Posterior cingulate gyrus (tissue), 11 donors: ENCODE measurements around the gene KCNJ12.

Source experiments
- DNase-seq, 10 donors: peaks; one replicate each; pipeline versions ENCODE4 v3.0.0 to v3.0.0-alpha.2; 2020 to 2021; ENCODE audit warnings: mixed read lengths in 3 of 10
- intact Hi-C: fragments of 100-400 bp; cut with DNase I; formaldehyde crosslinking; loops from one replicate; pipeline ENCODE4 v1.15.1; 2023

The KCNJ12 gene

DNA sequence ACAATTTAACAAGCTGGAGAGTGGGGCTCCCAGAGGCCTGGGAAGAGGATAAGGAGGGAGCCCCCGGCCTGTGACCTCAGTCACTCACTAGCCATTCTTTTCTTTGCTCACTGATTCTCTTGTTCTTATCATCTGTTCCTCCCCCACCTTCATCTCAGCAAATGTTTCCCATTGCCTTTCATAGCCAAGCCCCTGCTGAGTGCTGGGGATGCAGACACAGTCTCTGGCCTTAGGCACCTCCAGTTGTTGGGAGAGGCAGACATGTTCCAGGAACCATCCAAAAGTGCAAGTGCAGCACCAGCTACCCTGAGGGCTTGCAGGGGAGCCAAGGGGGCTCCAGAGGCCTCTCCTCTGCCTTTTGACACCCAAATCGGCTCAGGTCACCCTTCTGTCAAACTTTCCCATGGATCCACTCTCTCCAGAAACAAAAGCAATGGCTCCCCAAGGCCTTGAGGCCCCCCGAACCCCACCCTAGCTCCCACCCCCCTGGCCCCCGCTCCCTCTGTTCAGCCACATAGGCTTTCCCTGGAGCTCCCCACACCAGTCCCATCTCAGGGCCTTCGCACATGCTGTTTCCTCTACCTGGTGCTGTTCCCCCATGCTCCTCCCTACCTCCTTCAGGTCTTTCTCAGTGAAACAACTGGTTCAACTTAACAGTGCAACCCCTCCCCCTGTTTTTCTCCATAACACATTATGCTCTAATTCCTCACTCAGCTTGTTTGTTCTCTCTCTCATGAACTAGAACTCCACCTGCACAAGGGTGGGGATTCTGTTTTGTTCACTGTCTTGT lies 14.9 kb upstream of the KCNJ12 start:
- intact Hi-C loops, result loop anchor here (10.0 kb wide), 1 partner anchor 46 kb away; no protein-coding TSS in a partner anchor
- no peak for DNase-seq

DNA sequence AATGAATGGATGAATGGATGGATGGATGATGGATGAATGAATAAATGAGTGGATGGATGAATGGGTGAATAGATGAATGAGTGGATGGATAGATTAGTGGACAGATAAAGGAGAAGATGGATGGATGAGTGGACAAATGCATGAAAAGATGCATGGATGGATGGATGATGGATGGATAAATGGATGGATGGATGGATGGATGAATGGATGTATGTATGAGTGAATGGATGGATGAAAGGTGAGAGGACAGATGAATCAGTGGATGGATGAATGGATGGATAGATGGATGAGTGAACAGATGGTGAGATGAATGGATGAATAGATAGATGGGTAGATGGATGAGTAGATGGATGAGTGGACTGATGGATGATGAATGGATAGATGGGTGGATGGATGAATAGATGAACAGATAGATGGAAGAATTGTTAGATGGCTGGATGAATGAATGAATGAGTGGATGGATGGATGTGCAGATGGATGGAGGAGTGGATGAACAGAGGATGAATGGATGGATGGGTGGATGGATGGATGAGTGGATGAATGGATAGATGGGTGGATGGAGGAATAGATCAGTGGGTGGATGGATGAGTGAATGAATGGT lies 13.7 kb upstream of the KCNJ12 start:
- intact Hi-C loops, result loop anchor here (10.0 kb wide), 1 partner anchor 48 kb away; no protein-coding TSS in a partner anchor
- DNase-seq, result no peak

DNA sequence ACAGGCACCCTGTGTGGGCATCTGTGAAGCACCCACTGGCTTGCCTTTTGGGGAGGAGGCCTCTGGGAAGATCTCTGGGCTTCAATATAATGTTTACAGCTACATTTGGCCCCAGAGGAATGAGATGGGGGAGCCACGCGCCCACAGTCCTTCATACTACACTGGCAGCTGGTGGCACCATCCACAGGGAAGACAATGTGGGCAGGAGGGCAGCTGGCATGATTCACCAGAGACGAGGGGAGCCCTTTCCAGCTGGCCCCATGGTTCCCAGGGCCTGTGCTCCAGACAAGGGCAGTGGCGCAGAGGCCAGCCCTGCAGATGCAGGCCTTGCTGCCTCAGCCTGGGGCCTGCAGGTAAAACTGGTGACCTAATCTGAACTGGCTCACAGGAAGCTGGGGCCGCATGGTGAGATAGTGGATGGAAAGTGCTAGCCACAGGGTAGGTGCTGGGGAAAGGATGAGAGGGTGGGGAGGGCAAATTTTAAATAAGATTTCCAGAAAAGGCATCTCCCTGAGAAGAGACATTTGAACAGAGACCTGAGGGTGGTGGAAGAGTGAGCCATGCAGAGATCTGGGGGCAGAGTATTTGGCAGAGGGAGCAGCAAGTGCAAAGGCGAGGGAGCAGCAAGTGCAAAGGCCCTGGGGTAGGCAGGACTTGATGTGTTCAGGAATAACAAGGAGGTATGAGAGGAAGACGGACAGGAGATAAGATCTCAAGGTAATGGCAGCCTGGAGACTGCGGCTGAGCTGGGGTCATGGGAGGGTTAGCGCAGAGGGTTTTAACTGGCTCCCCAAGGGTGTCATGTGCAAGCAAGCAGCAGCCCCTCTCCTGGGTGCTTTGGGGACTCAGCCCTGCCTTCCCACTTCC lies 12.1 kb upstream of the KCNJ12 start:
- DNase-seq, result no peak
- intact Hi-C loops, result loop anchor here (10.0 kb wide), 1 partner anchor 49 kb away; no protein-coding TSS in a partner anchor

DNA sequence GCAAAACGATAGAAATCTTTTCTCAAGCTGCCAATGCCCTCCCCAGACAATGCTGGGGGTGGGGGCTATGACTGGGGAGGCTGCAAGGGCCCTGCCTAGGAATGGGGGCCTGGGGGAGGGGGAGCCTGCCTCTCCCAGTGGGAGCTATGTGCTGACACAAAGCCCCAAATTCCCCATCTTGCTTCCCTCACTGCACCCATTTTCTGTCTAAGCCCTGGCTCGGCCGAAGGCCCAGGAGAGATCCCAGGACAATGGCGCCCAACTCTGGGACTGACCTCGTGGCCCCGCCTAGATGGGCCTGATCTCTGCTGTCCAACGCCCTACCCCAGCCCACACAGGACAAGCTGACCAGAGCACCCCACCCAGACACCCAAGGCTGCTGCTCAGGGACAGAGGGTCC lies 11.1 kb upstream of the KCNJ12 start:
- DNase-seq, result no peak
- intact Hi-C loops, result loop anchor here (10.0 kb wide), 1 partner anchor 50 kb away; no protein-coding TSS in a partner anchor

DNA sequence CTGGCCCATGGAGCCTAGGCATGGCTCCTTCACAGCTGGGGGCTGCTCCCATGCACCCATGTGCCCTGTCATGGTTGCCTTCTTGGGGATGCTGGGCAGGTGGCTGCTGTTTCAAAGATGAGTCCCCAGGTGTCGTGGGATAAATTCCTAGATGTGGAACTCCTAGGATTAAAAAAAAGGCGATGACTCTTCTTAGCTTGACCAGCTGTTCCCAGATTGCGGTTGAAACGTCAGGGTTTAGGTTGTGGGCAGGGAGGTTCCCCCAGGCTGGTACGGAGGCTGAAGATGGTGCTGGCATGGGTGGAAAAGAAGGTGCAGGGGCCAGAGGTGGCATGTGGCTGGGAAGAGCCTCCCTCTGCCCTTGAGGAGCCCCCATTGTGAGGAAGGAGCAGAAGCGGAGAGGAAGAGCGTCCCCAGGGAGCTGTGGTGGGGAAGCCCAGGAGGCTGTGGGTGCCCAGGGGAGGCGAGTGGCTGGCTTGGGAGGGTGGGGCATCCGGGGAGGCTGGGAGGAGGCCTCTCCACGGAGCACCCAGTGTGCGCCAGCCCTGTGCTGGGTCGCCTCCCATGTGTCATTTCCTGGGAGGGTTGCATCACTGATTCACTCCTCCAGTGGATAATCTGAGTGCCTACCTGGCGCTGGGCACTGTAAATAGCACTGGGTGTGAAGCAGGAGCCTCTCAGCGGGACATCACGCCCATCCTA lies 7.5 kb upstream of the KCNJ12 start:
- intact Hi-C loops, result loop anchor here (10.0 kb wide), 1 partner anchor 54 kb away; no protein-coding TSS in a partner anchor
- no peak for DNase-seq

GRCh38 chr17:21369395-21369794 lies 6.8 kb upstream of the KCNJ12 start:
- intact Hi-C loops, result loop anchor here (10.0 kb wide), 1 partner anchor 55 kb away; no protein-coding TSS in a partner anchor

GRCh38 chr17:21370430-21370829 lies 5.7 kb upstream of the KCNJ12 start:
- DNase-seq, result no peak
- intact Hi-C loops, result no loop called here

More at GRCh38 chr17:21369395-21369794, 6.8 kb upstream of the KCNJ12 start:
- DNase-seq, result peak in 1 of 10 donors; percentile 79

GRCh38 chr17:21371511-21372081 lies 4.6 kb upstream of the KCNJ12 start:
- intact Hi-C loops, result no loop called here
- DNase-seq, result peak in 1 of 10 donors; percentile 81

- peak in 1 of 10 donors; percentile 73 for DNase-seq
- intact Hi-C loops, result no loop called here
Measured at GRCh38 chr17:21372256-21372954, 3.8 kb upstream of the KCNJ12 start.

- intact Hi-C loops, result no loop called here
- DNase-seq, result peak in 1 of 10 donors; percentile 84
Measured at GRCh38 chr17:21373036-21373435, 3.1 kb upstream of the KCNJ12 start.

GRCh38 chr17:21373696-21374440 lies 2.3 kb upstream of the KCNJ12 start:
- DNase-seq, result no peak
- intact Hi-C loops, result no loop called here

DNA sequence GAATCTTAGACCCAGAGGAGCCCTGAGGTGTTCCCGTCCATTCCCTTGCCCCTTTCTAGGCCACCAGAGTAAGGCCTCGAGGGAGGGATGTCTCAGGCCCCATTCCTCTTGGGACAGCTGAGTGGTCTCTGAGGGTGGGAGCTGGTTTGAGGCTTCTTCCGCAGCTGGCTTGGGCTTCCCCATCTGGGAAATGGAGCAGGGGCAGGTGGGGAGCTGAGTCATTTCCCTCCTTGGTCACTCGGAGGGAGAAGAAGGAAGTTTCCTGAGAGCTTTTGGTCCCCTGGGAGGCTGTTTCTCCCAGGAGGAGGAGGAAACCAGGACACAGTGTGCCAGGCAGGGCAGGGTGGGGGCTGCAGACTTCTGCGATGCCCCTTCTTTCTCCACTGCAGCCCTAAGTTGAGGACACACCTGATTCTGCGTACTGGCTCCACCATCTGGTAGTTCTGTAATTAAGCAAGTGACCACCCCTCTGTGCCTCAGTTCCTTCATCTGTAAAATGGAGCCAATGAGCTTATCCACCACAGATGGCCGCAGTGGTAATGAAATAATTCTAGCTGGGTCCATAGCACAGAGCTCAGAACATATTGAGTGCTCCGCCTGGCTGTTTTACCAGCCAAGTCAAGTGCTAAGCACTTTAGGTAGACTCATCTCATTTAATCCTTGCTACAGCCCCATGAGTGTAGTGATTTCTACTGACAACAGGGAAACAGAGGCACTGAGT lies 1.6 kb upstream of the KCNJ12 start:
- DNase-seq, result no peak
- intact Hi-C loops, result no loop called here

GRCh38 chr17:21375162-21375560 lies 996 bp upstream of the KCNJ12 start:
- intact Hi-C loops, result no loop called here
- no peak for DNase-seq

DNA sequence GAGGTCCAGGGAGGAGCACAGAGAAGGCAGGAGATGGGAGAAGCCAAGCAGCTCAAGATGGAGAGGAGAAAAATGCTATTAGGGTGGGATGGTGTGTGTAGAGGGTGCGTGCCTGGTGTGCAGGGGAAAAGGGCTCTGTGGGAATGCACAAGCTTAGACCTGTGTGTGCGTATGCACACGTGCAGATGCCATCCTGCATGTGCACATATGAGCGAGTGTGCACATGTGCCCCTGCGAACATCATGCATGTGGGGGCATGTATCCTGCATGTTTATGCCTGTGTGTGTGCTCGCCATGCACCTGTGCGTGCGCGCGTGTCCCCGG lies 438 bp upstream of the KCNJ12 start:
- DNase-seq, result no peak
- intact Hi-C loops, result no loop called here

GRCh38 chr17:21376759-21377690 lies 868 bp downstream of the KCNJ12 start:
- peak in 1 of 10 donors; percentile 81 for DNase-seq
- intact Hi-C loops, result no loop called here

- intact Hi-C loops, result no loop called here
- no peak for DNase-seq
Measured at GRCh38 chr17:21377705-21378396, 1.7 kb downstream of the KCNJ12 start.
